Gastrocnemius medialis (tissue), 4 donors: Measurements from ENCODE around the gene TMX3. TPM values are rescaled to one million over a fixed set of nuclear protein-coding genes. Genes with fewer than 3 reads are reported as not detected.

Experiments used
- ATAC-seq, 2 donors: fragments of 150-250 bp; one replicate each; pipeline ENCODE4 v1.9.1; 2016
- DNase-seq, 2 donors: peaks; one replicate each; pipeline ENCODE4 v3.0.0-alpha.2; 2019
- H3K27ac ChIP-seq, 4 donors: fragments of 200-600 bp; sonication (generic); 1 replicate in 1 of 4; 2 replicates in 3 of 4; pipeline ENCODE4 v1.5.1; 2016 to 2018; ENCODE audit warnings: mild to moderate bottlenecking in 2 of 4, moderate library complexity in 1 of 4
- H3K27me3 ChIP-seq, 3 donors: fragments of 200-600 bp; sonication (generic) in 2 of 3; 1 replicate in 1 of 3; 2 replicates in 2 of 3; pipeline versions ENCODE4 v1.5.1 to v1.6.0; 2016 to 2019; ENCODE audit warnings: mild to moderate bottlenecking in 1 of 3, moderate library complexity in 1 of 3
- H3K36me3 ChIP-seq, 2 donors: fragments of 200-600 bp; sonication (generic) in 1 of 2; one replicate each; pipeline ENCODE4 v1.5.1; 2017 to 2018
- H3K4me1 ChIP-seq, 2 donors: fragments of 200-600 bp; sonication (generic) in 1 of 2; one replicate each; pipeline ENCODE4 v1.5.1; 2016 to 2017; ENCODE audit warnings: mild to moderate bottlenecking in 2 of 2
- H3K4me3 ChIP-seq, 4 donors: fragments of 200-600 bp; sonication (generic) in 3 of 4; 1 replicate in 1 of 4; 2 replicates in 3 of 4; pipeline ENCODE4 v1.5.1; 2016 to 2019; ENCODE audit warnings: mild to moderate bottlenecking in 2 of 4
- H3K9me3 ChIP-seq, 3 donors: fragments of 200-600 bp; sonication (generic) in 2 of 3; 1 replicate in 1 of 3; 2 replicates in 2 of 3; pipeline ENCODE4 v1.5.1; 2016 to 2019
- POLR2A ChIP-seq, 2 donors: fragments of 450-650 bp; IDR thresholded peaks; one replicate each; pipeline ENCODE4 v1.6.1; 2017; ENCODE audit warnings: antibody characterized with exemption in 2 of 2, mild to moderate bottlenecking in 2 of 2, moderate library complexity in 2 of 2
- in situ Hi-C, 4 donors: fragments of 200-750 bp; cut with MboI; loops; one replicate each; pipeline versions ENCODE4 v1.15.0 to v1.8.0; 2017; ENCODE audit warnings: low sequenced_read_pairs in 4 of 4
- intact Hi-C: fragments of 100-400 bp; cut with DNase I; formaldehyde crosslinking; loops from one replicate; pipeline ENCODE4 v1.15.1; 2023; ENCODE audit warnings: low total_unique reads
- total RNA-seq, 4 donors: library from RNA; depleted of rRNA; stranded (reverse); fragments of >200 nt; gene quantifications; one replicate each; pipeline versions ENCODE4 v1.1.0 to v1.2.3, GENCODE V29; 2016
- TF ChIP-seq, protein P1 (sequence below), 5 experiments: fragments of 450-650 bp in 3 of 5; fragments of 200-600 bp in 2 of 5; sonication (generic) in 2 of 5; IDR thresholded peaks in 4 of 5; conservative IDR thresholded peaks in 1 of 5; 1 replicate in 4 of 5; 2 replicates in 1 of 5; pipeline ENCODE4 v1.5.1; 2016 to 2019; ENCODE audit warnings: antibody characterized with exemption in 5 of 5, mild to moderate bottlenecking in 3 of 5, moderate library complexity in 3 of 5

Gene TMX3
- total RNA-seq, 4 donors from 2014 or later, result 13.7 to 23.3 (median 16.7) TPM

DNA sequence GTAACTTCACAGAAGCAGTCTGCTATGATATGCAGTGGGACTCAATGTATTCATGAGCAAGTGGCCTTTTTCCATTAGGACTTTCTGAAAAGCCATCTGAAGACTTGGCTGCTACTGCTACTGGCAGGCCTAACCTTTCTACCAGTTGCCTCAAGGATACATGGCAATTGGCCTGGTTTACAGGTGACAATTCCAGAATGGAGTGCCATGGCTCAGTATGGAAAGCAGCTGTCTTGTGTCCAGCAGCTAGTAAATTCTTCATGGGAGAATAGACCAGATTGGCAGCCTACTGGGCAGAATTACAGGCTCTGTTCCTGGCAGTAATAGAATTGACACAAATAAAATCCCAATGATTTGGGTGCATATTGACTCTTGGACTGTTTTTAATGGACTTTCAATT lies 12.6 kb upstream of the TMX3 start:
- Histone ChIP-seq H3K4me3 (no peak overlapping the region), H3K36me3 (no peaks in the 10 kb centered on the region), H3K9me3 (no peaks in the 10 kb centered on the region), H3K4me1 (no peaks in the 10 kb centered on the region), H3K27me3 (no peaks in the 10 kb centered on the region), H3K27ac (no peak overlapping the region)
- TF ChIP-seq POLR2A (IDR thresholded peaks at IDR 0.05), result no peak
- TF ChIP-seq, protein P1, sequence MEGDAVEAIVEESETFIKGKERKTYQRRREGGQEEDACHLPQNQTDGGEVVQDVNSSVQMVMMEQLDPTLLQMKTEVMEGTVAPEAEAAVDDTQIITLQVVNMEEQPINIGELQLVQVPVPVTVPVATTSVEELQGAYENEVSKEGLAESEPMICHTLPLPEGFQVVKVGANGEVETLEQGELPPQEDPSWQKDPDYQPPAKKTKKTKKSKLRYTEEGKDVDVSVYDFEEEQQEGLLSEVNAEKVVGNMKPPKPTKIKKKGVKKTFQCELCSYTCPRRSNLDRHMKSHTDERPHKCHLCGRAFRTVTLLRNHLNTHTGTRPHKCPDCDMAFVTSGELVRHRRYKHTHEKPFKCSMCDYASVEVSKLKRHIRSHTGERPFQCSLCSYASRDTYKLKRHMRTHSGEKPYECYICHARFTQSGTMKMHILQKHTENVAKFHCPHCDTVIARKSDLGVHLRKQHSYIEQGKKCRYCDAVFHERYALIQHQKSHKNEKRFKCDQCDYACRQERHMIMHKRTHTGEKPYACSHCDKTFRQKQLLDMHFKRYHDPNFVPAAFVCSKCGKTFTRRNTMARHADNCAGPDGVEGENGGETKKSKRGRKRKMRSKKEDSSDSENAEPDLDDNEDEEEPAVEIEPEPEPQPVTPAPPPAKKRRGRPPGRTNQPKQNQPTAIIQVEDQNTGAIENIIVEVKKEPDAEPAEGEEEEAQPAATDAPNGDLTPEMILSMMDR (IDR thresholded peaks at IDR 0.05 in 4 of 5, conservative IDR thresholded peaks at IDR 0.05 in 1 of 5), result no peak
- DNase-seq, result no peak
- intact Hi-C loops (no loop called here), in situ Hi-C loops (no loop called here)
- no peak for ATAC-seq

DNA sequence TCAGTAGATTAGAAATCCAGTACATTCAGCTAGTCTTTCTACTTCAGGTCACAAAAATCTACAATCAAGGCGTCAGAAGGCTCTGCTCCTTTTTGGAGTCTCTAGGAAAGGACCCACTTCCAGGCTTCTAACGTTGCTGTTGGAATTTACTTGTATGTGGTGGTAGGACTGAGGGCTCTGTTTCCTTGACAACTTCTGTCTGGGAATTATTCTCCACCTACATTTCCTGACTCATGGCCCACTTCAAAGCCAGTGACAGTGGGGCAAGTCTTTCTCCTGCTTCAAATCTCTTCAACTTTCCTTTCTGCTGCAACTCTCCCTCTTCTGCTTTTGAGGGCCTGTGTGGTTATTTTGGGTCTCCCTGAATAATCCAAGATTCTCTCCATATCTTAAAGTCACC lies 10.4 kb upstream of the TMX3 start:
- no peak for ATAC-seq
- in situ Hi-C loops (no loop called here), intact Hi-C loops (no loop called here)
- Histone ChIP-seq H3K4me1 (no peaks in the 10 kb centered on the region), H3K27ac (no peak overlapping the region), H3K4me3 (no peak overlapping the region), H3K27me3 (no peaks in the 10 kb centered on the region), H3K9me3 (no peaks in the 10 kb centered on the region), H3K36me3 (no peaks in the 10 kb centered on the region)
- no peak for TF ChIP-seq POLR2A (IDR thresholded peaks at IDR 0.05)
- TF ChIP-seq, protein P1 (IDR thresholded peaks at IDR 0.05 in 4 of 5, conservative IDR thresholded peaks at IDR 0.05 in 1 of 5), result no peak
- DNase-seq, result no peak

DNA sequence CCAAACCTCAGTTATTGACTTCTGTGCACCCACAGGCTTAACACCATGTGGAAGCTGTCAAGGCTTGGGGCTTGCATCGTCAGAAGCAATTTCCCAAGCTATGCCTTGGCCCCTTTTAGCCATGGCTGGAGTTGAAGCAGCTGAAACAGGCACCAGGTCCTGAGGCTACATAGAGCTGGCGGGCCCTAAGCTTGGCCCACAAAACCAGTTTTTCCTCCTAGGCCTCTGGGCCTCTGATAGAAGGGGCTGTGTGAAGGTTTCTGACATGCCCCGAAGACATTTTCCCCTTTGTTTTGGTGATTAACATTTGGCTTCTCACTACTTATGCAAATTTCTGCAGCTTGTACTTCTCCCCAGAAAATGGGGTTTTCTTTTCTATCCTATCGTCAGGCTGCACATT lies 9.1 kb upstream of the TMX3 start:
- no peaks in the 10 kb centered on the region for H3K4me1 ChIP-seq
- ATAC-seq (no peak), DNase-seq (no peak)
- no peak for TF ChIP-seq POLR2A (IDR thresholded peaks at IDR 0.05)
- TF ChIP-seq, protein P1 (IDR thresholded peaks at IDR 0.05 in 4 of 5, conservative IDR thresholded peaks at IDR 0.05 in 1 of 5), result no peak
- intact Hi-C loops, result no loop called here
- in situ Hi-C loops, result no loop called here
- H3K36me3 ChIP-seq, result no peaks in the 10 kb centered on the region
- H3K27me3 ChIP-seq, result no peaks in the 10 kb centered on the region
- H3K4me3 ChIP-seq, result no peak overlapping the region
- no peaks in the 10 kb centered on the region for H3K9me3 ChIP-seq
- H3K27ac ChIP-seq, result no peak overlapping the region

DNA sequence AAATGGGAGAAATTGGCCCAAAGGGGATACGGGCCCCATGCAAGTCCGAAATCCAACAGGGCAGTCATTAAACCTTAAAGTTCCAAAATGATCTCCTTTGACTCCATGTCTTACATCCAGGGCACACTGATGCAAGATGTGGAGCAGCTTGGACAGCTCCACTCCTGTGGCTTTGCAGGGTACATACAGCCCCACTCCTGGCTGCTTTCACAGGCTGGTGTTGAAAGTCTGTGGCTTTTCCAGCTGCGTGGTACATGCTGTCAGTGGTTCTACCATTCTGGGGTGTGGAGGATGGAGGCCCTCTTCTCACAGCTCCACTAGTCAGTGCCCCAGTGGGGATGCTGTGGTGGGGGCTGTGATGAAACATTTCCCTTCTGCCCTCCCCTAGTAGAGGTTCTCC lies 8.6 kb upstream of the TMX3 start:
- no peaks in the 10 kb centered on the region for H3K36me3 ChIP-seq

DNA sequence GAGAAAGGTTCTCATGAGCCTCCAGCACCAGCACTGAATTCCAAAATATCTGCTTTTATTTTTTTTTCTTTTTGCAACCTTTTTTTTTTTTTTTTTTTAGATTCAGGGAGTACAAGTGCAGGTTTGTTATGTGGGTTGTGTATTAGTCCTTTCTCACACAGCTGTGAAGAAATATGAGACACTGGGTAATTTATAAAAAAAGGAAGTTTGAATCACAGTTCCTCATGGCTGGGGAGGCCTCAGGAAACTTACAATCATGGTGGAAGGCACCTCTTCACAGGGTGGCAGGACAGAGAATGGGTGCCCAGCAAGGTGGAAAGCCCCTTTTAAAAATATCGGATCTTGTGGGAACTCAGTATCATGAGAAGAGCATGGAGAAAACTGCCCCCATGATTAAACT lies 7.9 kb upstream of the TMX3 start:
- intact Hi-C loops, result no loop called here
- DNase-seq (no peak), ATAC-seq (no peak)
- no peaks in the 10 kb centered on the region for H3K4me1 ChIP-seq
- TF ChIP-seq, protein P1 (IDR thresholded peaks at IDR 0.05 in 4 of 5, conservative IDR thresholded peaks at IDR 0.05 in 1 of 5), result no peak
- TF ChIP-seq POLR2A (IDR thresholded peaks at IDR 0.05), result no peak
- no peaks in the 10 kb centered on the region for H3K9me3 ChIP-seq
- H3K27me3 ChIP-seq, result no peaks in the 10 kb centered on the region
- H3K36me3 ChIP-seq, result no peaks in the 10 kb centered on the region
- no peak overlapping the region for H3K27ac ChIP-seq
- no peak overlapping the region for H3K4me3 ChIP-seq
- in situ Hi-C loops, result no loop called here

More for the DNA sequence above, 8.6 kb upstream of the TMX3 start:
- no peak for ATAC-seq
- Histone ChIP-seq H3K4me1 (no peaks in the 10 kb centered on the region), H3K27me3 (no peaks in the 10 kb centered on the region), H3K27ac (no peak overlapping the region), H3K9me3 (no peaks in the 10 kb centered on the region), H3K4me3 (no peak overlapping the region)
- intact Hi-C loops (no loop called here), in situ Hi-C loops (no loop called here)
- no peak for DNase-seq
- TF ChIP-seq POLR2A (IDR thresholded peaks at IDR 0.05), result no peak
- TF ChIP-seq, protein P1 (IDR thresholded peaks at IDR 0.05 in 4 of 5, conservative IDR thresholded peaks at IDR 0.05 in 1 of 5), result no peak
